DOHH2 (cell line): ENCODE data around the gene CDT1.

Source experiments
- H3F3A ChIP-seq: fragments of 200-600 bp; sonication (generic), shearing (Covaris generic); 2 replicates; pipeline ENCODE4 v1.6.0; 2016; ENCODE audit warnings: antibody characterized with exemption, mild to moderate bottlenecking; ENCODE audit not compliant: control insufficient read depth, insufficient read depth
- H3K27ac ChIP-seq: fragments of 200-600 bp; sonication (generic); 2 replicates; pipeline ENCODE4 v1.5.1; 2014; ENCODE audit warnings: low read depth, mild to moderate bottlenecking, low read length, moderate library complexity
- H3K27me3 ChIP-seq: fragments of 200-600 bp; sonication (generic); 2 replicates; pipeline ENCODE4 v1.6.1; 2014; ENCODE audit warnings: mild to moderate bottlenecking, low read length, mixed read lengths; ENCODE audit not compliant: control insufficient read depth
- H3K36me3 ChIP-seq: fragments of 200-600 bp; sonication (generic); 2 replicates; pipeline ENCODE4 v1.6.1; 2014; ENCODE audit warnings: mild to moderate bottlenecking, low read length, moderate library complexity, mixed read lengths; ENCODE audit not compliant: control insufficient read depth
- H3K4me1 ChIP-seq: fragments of 200-600 bp; sonication (generic); 2 replicates; pipeline ENCODE4 v1.6.1; 2014; ENCODE audit warnings: mild to moderate bottlenecking, low read length, mixed read lengths; ENCODE audit not compliant: control insufficient read depth
- H3K4me2 ChIP-seq: fragments of 200-600 bp; sonication (generic); 2 replicates; pipeline ENCODE4 v1.6.0; 2014; ENCODE audit warnings: mild to moderate bottlenecking, low read length, moderate library complexity
- H3K4me3 ChIP-seq: fragments of 200-600 bp; sonication (generic); 2 replicates; pipeline ENCODE4 v1.5.1; 2014; ENCODE audit warnings: mild to moderate bottlenecking, low read length, mixed read lengths
- H3K79me2 ChIP-seq: fragments of 200-600 bp; sonication (generic); 2 replicates; pipeline ENCODE4 v1.6.1; 2014; ENCODE audit warnings: mild to moderate bottlenecking, low read length, mixed read lengths; ENCODE audit not compliant: control insufficient read depth
- H3K9me2 ChIP-seq: fragments of 200-600 bp; sonication (generic); replicated peaks from 2 replicates; pipeline ENCODE4 v1.6.1; 2014; ENCODE audit warnings: mild to moderate bottlenecking, low read length, mixed read lengths; ENCODE audit not compliant: control insufficient read depth
- H3K9me3 ChIP-seq: fragments of 200-600 bp; sonication (generic); 2 replicates; pipeline ENCODE4 v1.6.1; 2014; ENCODE audit warnings: antibody characterized with exemption, low read length, mixed read lengths; ENCODE audit not compliant: control insufficient read depth, insufficient read depth
- H4K20me1 ChIP-seq: fragments of 200-600 bp; sonication (generic); 2 replicates; pipeline ENCODE4 v1.6.0; 2014; ENCODE audit warnings: low read depth, mild to moderate bottlenecking, antibody characterized with exemption, low read length, moderate library complexity; ENCODE audit not compliant: control insufficient read depth, insufficient read depth
- CTCF ChIP-seq: fragments of 200-600 bp; sonication (generic); IDR thresholded peaks from one replicate; pipeline ENCODE4 v1.5.1; 2014; ENCODE audit warnings: antibody characterized with exemption, mild to moderate bottlenecking, low read depth, low read length; ENCODE audit not compliant: poor library complexity, severe bottlenecking
- EZH2phosphoT487 ChIP-seq: fragments of 200-600 bp; sonication (generic); IDR thresholded peaks from 2 replicates; pipeline ENCODE4 v1.6.1; 2017; ENCODE audit warnings: borderline replicate concordance, mild to moderate bottlenecking, antibody characterized with exemption, low read length, moderate library complexity, mixed read lengths

The CDT1 gene

GRCh38 chr16:88792078-88792550 lies 11.5 kb upstream of the CDT1 start:
- TF ChIP-seq EZH2phosphoT487 = no peak
- TF ChIP-seq CTCF = no peak
- no peak overlapping the region for H3K4me2 ChIP-seq
- no peaks in the 10 kb centered on the region for H3K36me3 ChIP-seq
- H3K4me1 ChIP-seq = peaks cover 62% of the 10 kb centered on the region
- H3K79me2 ChIP-seq = no peaks in the 10 kb centered on the region
- no peaks in the 10 kb centered on the region for H4K20me1 ChIP-seq
- no peak overlapping the region for H3K27ac ChIP-seq
- H3K9me2 ChIP-seq = no peaks in the 10 kb centered on the region
- no peak overlapping the region for H3K4me3 ChIP-seq
- no peaks in the 10 kb centered on the region for H3K27me3 ChIP-seq
- H3K9me3 ChIP-seq = no peaks in the 10 kb centered on the region
- peaks cover 15% of the 10 kb centered on the region for H3F3A ChIP-seq

- Histone ChIP-seq H3K9me2 (no peaks in the 10 kb centered on the region), H3K4me2 (peak overlapping the region; percentile 77), H3K27ac (peak overlapping the region; percentile 69), H4K20me1 (no peaks in the 10 kb centered on the region), H3K79me2 (no peaks in the 10 kb centered on the region), H3F3A (peaks cover 11% of the 10 kb centered on the region), H3K9me3 (no peaks in the 10 kb centered on the region), H3K36me3 (no peaks in the 10 kb centered on the region), H3K4me1 (peaks cover 62% of the 10 kb centered on the region), H3K27me3 (no peaks in the 10 kb centered on the region), H3K4me3 (peak overlapping the region; percentile 67)
- no peak for TF ChIP-seq CTCF
- no peak for TF ChIP-seq EZH2phosphoT487
These were observed 10.8 kb upstream of the CDT1 start for GRCh38 chr16:88792668-88793250.

DNA sequence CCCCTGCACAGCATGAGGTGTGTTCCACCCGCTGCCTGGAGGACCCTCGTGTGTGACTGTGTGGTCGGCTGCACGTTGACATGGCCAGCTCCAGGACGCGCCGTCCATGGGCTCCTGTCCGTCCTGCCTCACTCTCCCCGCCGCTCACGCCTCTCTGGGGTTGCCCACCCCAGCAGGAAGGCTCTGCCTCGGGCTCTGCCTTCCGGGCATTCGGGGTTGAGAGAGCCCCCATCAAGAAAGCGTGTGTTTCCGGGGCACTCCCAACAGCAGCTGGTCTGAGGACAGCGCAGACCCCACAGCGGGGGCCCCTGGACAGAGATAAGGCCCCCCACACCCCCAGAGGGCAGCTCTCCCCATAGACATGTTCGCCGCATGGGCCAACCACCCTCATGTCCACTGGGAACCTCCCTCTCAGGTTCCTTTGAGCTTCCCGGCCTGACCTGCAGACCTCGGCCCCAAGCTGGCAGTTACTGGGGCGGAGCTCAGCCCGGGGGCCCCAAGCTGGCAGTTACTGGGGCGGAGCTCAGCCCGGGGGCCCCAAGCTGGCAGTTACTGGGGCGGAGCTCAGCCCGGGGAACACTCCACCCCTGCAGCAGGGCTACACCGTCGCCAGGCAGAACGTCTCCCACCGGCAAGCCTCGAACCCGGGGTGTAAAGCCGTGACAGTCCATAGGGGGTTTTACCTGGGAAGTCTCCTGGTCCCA lies 10.2 kb upstream of the CDT1 start:
- H3K27me3 ChIP-seq = no peaks in the 10 kb centered on the region
- H3K4me1 ChIP-seq = peaks cover 62% of the 10 kb centered on the region
- H3K4me2 ChIP-seq = peak overlapping the region; percentile 77
- no peaks in the 10 kb centered on the region for H3K9me3 ChIP-seq
- H3F3A ChIP-seq = peaks cover 11% of the 10 kb centered on the region
- no peaks in the 10 kb centered on the region for H3K9me2 ChIP-seq
- H3K79me2 ChIP-seq = no peaks in the 10 kb centered on the region
- H3K36me3 ChIP-seq = no peaks in the 10 kb centered on the region
- peak overlapping the region; percentile 67 for H3K4me3 ChIP-seq
- H4K20me1 ChIP-seq = no peaks in the 10 kb centered on the region
- no peak for TF ChIP-seq EZH2phosphoT487
- no peak for TF ChIP-seq CTCF
- H3K27ac ChIP-seq = peak overlapping the region; percentile 69
